Activated CD4-positive, alpha-beta T cell treated with anti-CD3 and anti-CD28 coated beads for 48 hours (primary cell): ENCODE measurements around the gene ZNF57.
"Not testable (repeated sequence)": the region's sequence is repeated elsewhere in the genome, so short reads cannot be mapped to it uniquely, and the experiment has no call there.

ENCODE experiments used
- DNase-seq: peaks from one replicate; pipeline ENCODE4 v3.0.0-alpha.2; 2020

Gene ZNF57

DNA sequence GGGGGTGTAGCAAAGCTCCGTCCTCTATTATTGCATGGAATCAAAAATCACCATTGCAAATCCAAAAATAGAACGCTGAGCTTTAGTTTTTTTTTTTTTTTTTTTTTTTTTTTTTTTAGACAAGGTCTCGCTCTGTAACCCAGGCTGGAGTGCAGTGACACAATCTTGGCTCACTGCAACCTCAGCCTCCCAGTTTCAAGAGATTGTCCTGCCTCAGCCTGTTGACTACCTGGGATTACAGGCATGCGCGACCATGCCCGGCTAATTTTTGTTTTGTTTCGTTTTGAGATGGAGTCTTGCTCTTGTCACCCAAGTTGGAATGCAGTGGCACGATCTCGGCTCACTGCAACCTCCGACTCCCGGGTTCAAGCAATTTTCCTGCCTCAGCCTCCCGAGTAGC, 59.4 kb downstream of the ZNF57 start:
- DNase-seq: no peak

DNA sequence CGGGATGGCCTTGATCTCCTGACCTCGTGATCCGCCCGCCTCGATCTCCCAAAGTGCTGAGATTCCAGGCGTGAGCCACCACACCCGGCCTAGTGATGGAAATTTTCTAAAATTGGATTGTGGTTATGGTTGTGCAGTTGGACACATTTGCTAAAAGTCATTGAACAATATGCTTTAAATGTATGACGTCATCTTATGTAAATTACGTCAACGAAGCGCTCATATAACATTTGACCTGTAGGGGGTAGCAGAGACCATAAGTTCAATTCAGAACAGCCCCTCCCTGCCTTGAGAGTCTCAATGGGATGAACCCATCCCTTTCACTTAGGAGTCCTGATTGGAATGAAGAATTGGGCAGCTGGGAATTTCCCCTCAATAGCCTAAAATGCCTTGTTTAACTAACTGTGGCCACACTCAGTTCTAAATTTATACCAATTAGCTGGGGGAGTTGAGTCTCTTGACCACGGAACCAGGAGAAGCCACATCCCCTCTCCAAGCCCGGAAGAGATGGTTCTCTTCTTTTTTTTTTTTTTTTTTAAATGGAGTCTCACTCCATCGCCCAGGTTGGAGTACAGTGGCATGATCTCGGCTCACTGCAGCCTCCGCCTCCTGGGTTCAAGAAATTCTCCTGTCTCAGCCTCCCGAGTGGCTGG, 61.4 kb downstream of the ZNF57 start:
- DNase-seq: peak; percentile 50

DNA sequence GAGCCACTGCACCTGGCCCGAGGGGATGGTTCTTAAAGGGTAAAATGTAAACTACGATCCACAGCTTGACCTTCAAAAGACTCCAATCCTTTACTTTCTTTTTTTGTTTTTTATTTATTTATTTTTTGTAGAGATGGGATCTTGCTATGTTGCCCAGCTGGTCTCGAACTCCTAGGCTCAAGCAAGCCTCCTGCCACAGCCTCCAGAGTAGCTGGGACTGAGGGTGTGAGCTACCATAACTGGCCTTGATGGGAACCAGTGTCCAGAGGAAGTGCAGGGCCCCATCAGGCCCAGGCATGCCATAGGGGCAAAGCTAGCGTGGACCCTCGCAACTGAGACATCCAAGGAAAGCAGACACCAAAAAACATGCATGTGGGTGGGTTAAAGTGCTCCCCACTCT, 62.4 kb downstream of the ZNF57 start:
- DNase-seq: no peak

DNA sequence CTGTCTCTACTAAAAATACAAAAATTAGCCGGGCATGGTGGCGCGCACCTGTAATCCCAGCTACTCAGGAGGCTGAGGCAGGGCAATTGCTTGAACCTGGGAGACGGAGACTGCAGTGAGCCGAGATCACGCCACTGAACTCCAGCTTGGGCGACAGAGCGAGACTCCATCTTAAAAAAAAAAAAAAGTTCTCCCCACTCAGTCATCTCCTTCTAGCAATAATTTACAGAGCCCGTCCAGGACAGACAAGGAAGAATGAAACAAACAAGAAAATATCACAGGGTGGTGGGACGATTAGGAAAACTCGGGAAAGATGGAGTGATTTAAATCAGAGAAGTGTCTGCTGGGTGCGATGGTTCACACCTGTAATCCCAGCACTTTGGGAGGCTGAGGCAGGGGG, 62.9 kb downstream of the ZNF57 start:
- not testable (repeated sequence) for DNase-seq

DNA sequence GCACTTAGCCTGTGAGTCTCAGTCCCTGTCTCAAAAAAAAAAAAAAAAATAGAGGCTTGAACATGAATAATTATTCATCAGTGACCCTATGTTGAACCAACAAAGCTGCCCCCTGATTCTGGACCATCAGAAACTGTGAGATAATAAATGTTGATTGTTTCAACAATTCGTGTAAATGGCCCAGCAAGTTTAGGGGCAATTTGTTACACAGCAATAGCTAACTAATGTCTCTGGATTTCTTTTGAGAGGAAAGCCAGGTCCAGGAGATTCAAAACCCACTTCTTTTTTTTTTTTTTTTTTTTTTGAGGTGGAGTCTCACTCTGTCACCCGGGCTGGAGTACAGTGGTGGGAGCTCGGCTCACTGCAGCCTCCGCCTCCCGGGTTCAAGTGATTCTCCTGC, 64.1 kb downstream of the ZNF57 start:
- no peak for DNase-seq

DNA sequence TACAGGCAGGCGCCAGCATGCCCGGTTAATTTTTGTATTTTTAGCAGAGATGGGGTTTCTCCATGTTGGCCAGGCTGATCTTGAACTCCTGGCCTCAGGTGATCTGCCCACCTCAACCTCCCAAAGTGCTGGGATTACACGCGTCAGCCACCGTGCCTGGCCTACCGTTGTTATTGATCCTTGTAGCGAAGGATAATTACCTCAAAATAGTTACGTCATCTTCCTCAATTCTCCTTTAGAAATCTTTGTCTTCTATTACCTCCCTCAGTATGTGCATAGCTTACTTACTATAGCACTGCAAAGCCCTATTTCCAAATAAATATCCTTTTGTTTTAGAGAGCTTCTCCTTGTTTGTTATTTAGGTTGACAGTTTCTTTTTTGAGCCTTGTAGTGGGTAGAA, 67.2 kb downstream of the ZNF57 start:
- no peak for DNase-seq
